Loucy (cell line): Measurements from ENCODE around the gene DQX1.

Experiments used
- H2AFZ ChIP-seq: fragments of 200-600 bp; sonication (generic); 2 replicates; pipeline ENCODE4 v1.6.0; 2016; ENCODE audit warnings: antibody characterized with exemption, mild to moderate bottlenecking, low read length, moderate library complexity
- H3F3A ChIP-seq: fragments of 200-600 bp; 2 replicates; pipeline ENCODE4 v1.6.0; 2016; ENCODE audit warnings: antibody characterized with exemption, low read depth, mild to moderate bottlenecking
- H3K27me3 ChIP-seq: fragments of 200-600 bp; sonication (generic); 2 replicates; pipeline ENCODE4 v1.6.1; 2014; ENCODE audit warnings: low read length, mild to moderate bottlenecking; ENCODE audit not compliant: insufficient read depth, poor library complexity, severe bottlenecking
- H3K36me3 ChIP-seq: fragments of 200-600 bp; sonication (generic); 2 replicates; pipeline ENCODE4 v1.6.1; 2016; ENCODE audit warnings: low read length; ENCODE audit not compliant: insufficient read depth
- H3K4me1 ChIP-seq: fragments of 200-600 bp; sonication (generic); 2 replicates; pipeline ENCODE4 v1.5.1; 2014; ENCODE audit warnings: low read length, mild to moderate bottlenecking; ENCODE audit not compliant: insufficient read depth, poor library complexity, severe bottlenecking
- H3K4me2 ChIP-seq: fragments of 200-600 bp; sonication (generic); 2 replicates; pipeline ENCODE4 v1.6.0; 2014; ENCODE audit warnings: antibody characterized with exemption, low read length, low read depth, mild to moderate bottlenecking; ENCODE audit not compliant: poor library complexity, severe bottlenecking
- H3K4me3 ChIP-seq: fragments of 200-600 bp; sonication (generic); 2 replicates; pipeline ENCODE4 v1.5.1; 2014; ENCODE audit warnings: low read length, mild to moderate bottlenecking, mixed read lengths; ENCODE audit not compliant: poor library complexity, severe bottlenecking
- H3K79me2 ChIP-seq: fragments of 200-600 bp; sonication (generic); 2 replicates; pipeline ENCODE4 v1.6.1; 2014; ENCODE audit warnings: low read length; ENCODE audit not compliant: insufficient read depth
- H3K9ac ChIP-seq: fragments of 200-600 bp; sonication (generic); 2 replicates; pipeline ENCODE4 v1.6.0; 2014; ENCODE audit warnings: mild to moderate bottlenecking, low read depth, low read length, moderate library complexity; ENCODE audit not compliant: poor library complexity, severe bottlenecking
- H3K9me2 ChIP-seq: fragments of 200-600 bp; sonication (generic); replicated peaks from 2 replicates; pipeline ENCODE4 v1.6.1; 2016; ENCODE audit warnings: low read depth, low read length, mixed read lengths
- H3K9me3 ChIP-seq: fragments of 200-600 bp; sonication (generic); 2 replicates; pipeline ENCODE4 v1.6.1; 2014; ENCODE audit warnings: mild to moderate bottlenecking, antibody characterized with exemption, low read length, low read depth; ENCODE audit not compliant: insufficient read depth
- H4K20me1 ChIP-seq: fragments of 200-600 bp; sonication (generic); 2 replicates; pipeline ENCODE4 v1.6.0; 2014; ENCODE audit warnings: antibody characterized with exemption, low read length, mild to moderate bottlenecking; ENCODE audit not compliant: insufficient read depth, poor library complexity, severe bottlenecking
- CTCF ChIP-seq: fragments of 200-600 bp; sonication (generic); conservative IDR thresholded peaks from 2 replicates; pipeline ENCODE4 v1.5.1; 2014; ENCODE audit warnings: mild to moderate bottlenecking, antibody characterized with exemption, low read length
- EZH2phosphoT487 ChIP-seq: fragments of 200-600 bp; IDR thresholded peaks from 2 replicates; pipeline ENCODE4 v1.6.1; 2018; ENCODE audit warnings: antibody characterized with exemption, mild to moderate bottlenecking, moderate library complexity, borderline replicate concordance

Gene DQX1

GRCh38 chr2:74499940-74500577 lies 26.0 kb downstream of the DQX1 start:
- no peaks in the 10 kb centered on the region for H3K27me3 ChIP-seq
- no peak overlapping the region for H3K4me3 ChIP-seq
- H3K9ac ChIP-seq = no peak overlapping the region
- peaks cover 6% of the 10 kb centered on the region for H3K4me1 ChIP-seq
- H4K20me1 ChIP-seq = no peaks in the 10 kb centered on the region
- H2AFZ ChIP-seq = no peak overlapping the region
- no peaks in the 10 kb centered on the region for H3K9me3 ChIP-seq
- no peaks in the 10 kb centered on the region for H3K9me2 ChIP-seq
- peaks cover 7% of the 10 kb centered on the region for H3K79me2 ChIP-seq
- no peak overlapping the region for H3K4me2 ChIP-seq
- no peaks in the 10 kb centered on the region for H3F3A ChIP-seq
- no peaks in the 10 kb centered on the region for H3K36me3 ChIP-seq
- no peak for TF ChIP-seq CTCF
- TF ChIP-seq EZH2phosphoT487 = no peak

GRCh38 chr2:74499267-74499939 lies 26.6 kb downstream of the DQX1 start, which contains the start of gene LBX2:
LBX2 (minus strand) TSS chr2:74499603; CDS start chr2:74499537, 66 bp downstream.
- Histone ChIP-seq H2AFZ (no peak within 1 kb of the TSS), H3K9me3 (no peaks in the 10 kb centered on the region), H3K4me1 (peaks cover 6% of the 10 kb centered on the region), H3K36me3 (no peaks in the 10 kb centered on the region), H3K4me3 (no peak within 1 kb of the TSS), H3K9me2 (no peaks in the 10 kb centered on the region), H3K4me2 (no peak within 1 kb of the TSS), H3K9ac (no peak within 1 kb of the TSS), H3F3A (no peaks in the 10 kb centered on the region), H3K27me3 (no peaks in the 10 kb centered on the region), H3K79me2 (peaks cover 7% of the 10 kb centered on the region), H4K20me1 (no peaks in the 10 kb centered on the region)
- TF ChIP-seq CTCF = no peak
- TF ChIP-seq EZH2phosphoT487 = no peak

DNA sequence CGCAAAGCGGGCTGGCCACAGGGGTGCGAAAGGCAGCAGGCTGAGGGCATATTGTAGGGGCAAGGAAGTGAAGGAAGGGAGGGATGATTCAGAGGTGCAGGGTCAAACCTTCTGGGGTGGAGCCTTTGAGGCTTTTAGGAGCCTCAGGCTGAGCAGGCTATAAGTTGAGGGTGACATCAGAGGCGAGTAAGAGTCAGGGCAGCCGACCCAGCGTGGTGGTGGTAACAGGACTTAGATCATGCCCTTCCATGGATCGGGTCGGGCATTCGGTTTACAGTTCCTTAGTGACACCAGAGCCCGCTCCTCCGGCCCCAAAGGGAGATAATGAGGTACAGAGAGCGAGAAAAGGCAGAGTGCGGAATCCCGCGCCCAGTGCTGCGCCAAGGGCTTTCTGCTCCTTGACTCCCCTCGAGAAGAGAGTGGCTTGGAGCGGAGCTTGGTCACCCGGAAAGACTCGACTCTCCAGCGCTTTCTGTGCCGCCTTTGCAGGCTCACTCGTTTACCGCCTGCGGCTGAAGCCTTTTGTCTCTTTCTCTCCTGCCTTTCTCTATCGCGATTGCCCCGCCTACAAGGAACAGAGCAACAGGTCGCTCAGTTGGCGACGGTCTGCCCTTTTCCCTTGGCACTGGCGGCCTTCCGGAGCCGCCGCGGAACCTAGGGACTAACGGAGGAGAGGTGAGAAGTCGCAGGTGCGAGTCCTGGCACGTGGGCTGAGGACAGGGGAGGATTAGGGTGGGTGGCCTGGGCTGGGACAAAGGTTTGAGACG lies 27.3 kb downstream of the DQX1 start:
- Histone ChIP-seq H3K4me1 (peaks cover 6% of the 10 kb centered on the region), H3K4me2 (no peak overlapping the region), H2AFZ (no peak overlapping the region), H3K79me2 (peaks cover 7% of the 10 kb centered on the region), H3K27me3 (no peaks in the 10 kb centered on the region), H3K9me3 (no peaks in the 10 kb centered on the region), H3F3A (no peaks in the 10 kb centered on the region), H4K20me1 (no peaks in the 10 kb centered on the region), H3K9me2 (no peaks in the 10 kb centered on the region), H3K9ac (no peak overlapping the region), H3K36me3 (peaks cover 4% of the 10 kb centered on the region; the same call in 1 of the 2 replicates), H3K4me3 (no peak overlapping the region)
- no peak for TF ChIP-seq EZH2phosphoT487
- no peak for TF ChIP-seq CTCF
